Measurements from ENCODE around the gene MINDY4B.

DNA sequence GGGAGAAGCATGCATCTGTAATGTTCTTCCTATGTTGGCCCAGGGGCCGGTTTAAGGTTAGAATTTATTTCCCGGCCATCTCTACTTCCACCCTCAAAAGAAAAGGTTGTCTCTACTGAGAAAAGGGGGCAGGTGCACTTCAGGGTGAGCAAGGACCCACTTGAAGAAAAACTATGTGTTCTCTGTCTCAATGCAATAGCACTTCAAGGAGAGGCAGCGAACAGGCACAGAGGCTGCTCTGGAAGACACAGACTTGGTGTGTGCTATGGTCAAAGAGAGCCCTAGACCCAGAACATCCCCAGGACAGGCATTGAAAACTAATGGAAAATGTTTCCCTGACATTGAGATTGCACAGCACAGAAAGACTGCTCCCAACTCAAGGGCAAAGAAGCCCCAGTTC, 7.6 kb downstream of the MINDY4B start:
- TF ChIP-seq GATA3 (IDR thresholded peaks at IDR 0.05; ENCODE audit: low read depth, low read length) (no peak), GATA2 (IDR thresholded peaks at IDR 0.05; ENCODE audit: low read depth, low read length) (no peak)
